BLaER1 (cell line): ENCODE results near the gene FAT4.

Experiments
- H3K27ac ChIP-seq: shearing (Covaris generic); formaldehyde crosslinking; 2 replicates; pipeline ENCODE4 v1.8.1; 2022
- H3K27me3 ChIP-seq: shearing (Covaris generic); formaldehyde crosslinking; 2 replicates; pipeline ENCODE4 v1.8.1; 2022
- H3K36me3 ChIP-seq: shearing (Covaris generic); formaldehyde crosslinking; 2 replicates; pipeline ENCODE4 v1.8.1; 2022
- H3K4me1 ChIP-seq: shearing (Covaris generic); formaldehyde crosslinking; 2 replicates; pipeline ENCODE4 v1.8.1; 2022
- H3K4me2 ChIP-seq: shearing (Covaris generic); formaldehyde crosslinking; 2 replicates; pipeline ENCODE4 v1.8.1; 2022
- H3K4me3 ChIP-seq: shearing (Covaris generic); formaldehyde crosslinking; 2 replicates; pipeline ENCODE4 v1.8.1; 2022
- H3K9ac ChIP-seq: shearing (Covaris generic); formaldehyde crosslinking; 2 replicates; pipeline ENCODE4 v1.8.1; 2022
- H3K9me3 ChIP-seq: shearing (Covaris generic); formaldehyde crosslinking; 2 replicates; pipeline ENCODE4 v1.8.1; 2022
- H4K20me1 ChIP-seq: shearing (Covaris generic); formaldehyde crosslinking; 2 replicates; pipeline ENCODE4 v1.8.1; 2022
- Cebpa-rat ChIP-seq: shearing (Covaris generic); IDR thresholded peaks from 2 replicates; pipeline ENCODE4 v1.8.1; 2022

FAT4 gene

DNA sequence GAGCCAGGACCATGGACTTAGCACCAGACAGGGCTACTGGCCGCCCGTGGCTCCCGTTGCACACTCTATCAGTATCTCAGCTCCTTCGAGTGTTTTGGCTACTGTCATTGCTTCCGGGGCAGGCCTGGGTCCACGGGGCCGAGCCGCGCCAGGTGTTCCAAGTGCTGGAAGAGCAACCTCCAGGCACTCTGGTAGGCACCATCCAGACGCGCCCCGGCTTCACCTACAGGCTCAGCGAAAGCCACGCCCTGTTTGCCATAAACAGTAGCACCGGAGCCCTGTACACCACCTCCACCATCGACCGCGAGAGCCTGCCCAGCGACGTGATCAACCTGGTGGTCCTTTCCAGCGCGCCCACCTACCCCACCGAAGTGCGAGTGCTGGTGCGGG is 1.6 kb downstream of the FAT4 start:
- Histone ChIP-seq H3K27ac (no peak overlapping the region), H3K36me3 (no peaks in the 10 kb centered on the region), H3K4me2 (peak overlapping the region; percentile 91), H3K9ac (peak overlapping the region; percentile 78; the same call in 1 of the 2 replicates), H3K4me1 (peaks cover 17% of the 10 kb centered on the region), H3K9me3 (peaks cover 19% of the 10 kb centered on the region), H4K20me1 (no peaks in the 10 kb centered on the region), H3K27me3 (peaks cover 16% of the 10 kb centered on the region), H3K4me3 (peak overlapping the region; percentile 92)
- TF ChIP-seq Cebpa-rat = no peak

DNA sequence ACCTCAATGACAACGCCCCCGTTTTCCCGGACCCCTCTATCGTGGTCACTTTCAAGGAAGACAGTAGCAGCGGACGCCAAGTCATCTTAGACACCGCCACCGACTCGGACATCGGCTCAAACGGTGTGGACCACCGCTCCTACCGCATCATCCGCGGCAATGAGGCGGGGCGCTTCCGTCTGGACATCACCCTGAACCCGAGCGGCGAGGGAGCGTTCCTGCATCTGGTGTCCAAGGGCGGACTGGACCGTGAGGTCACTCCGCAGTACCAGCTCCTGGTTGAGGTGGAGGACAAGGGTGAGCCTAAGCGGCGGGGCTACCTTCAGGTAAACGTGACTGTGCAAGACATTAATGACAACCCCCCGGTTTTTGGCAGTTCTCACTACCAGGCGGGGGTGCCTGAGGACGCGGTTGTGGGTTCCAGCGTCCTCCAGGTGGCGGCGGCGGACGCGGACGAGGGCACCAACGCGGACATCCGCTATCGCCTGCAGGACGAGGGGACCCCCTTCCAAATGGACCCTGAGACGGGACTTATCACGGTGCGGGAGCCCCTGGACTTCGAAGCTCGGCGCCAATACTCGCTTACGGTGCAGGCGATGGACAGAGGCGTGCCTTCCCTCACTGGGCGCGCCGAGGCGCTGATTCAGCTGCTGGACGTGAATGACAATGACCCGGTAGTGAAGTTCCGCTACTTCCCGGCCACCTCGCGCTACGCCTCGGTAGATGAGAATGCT is 2.2 kb downstream of the FAT4 start:
- H3K4me3 ChIP-seq = no peak overlapping the region
- no peaks in the 10 kb centered on the region for H4K20me1 ChIP-seq
- peaks cover 19% of the 10 kb centered on the region for H3K9me3 ChIP-seq
- H3K4me2 ChIP-seq = no peak overlapping the region
- no peak overlapping the region for H3K27ac ChIP-seq
- H3K27me3 ChIP-seq = peaks cover 16% of the 10 kb centered on the region
- TF ChIP-seq Cebpa-rat = no peak
- no peak overlapping the region for H3K9ac ChIP-seq
- no peaks in the 10 kb centered on the region for H3K36me3 ChIP-seq
- H3K4me1 ChIP-seq = peaks cover 17% of the 10 kb centered on the region

DNA sequence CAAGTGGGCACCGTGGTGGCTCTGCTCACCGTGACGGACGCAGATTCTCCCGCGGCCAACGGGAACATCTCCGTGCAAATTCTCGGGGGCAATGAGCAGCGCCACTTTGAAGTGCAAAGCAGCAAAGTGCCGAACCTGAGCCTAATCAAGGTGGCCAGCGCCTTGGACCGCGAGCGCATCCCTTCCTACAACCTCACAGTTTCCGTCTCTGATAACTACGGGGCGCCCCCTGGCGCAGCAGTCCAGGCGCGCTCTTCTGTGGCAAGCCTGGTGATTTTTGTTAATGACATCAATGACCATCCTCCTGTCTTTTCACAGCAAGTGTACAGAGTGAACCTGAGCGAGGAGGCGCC is 2.7 kb downstream of the FAT4 start:
- Histone ChIP-seq H3K4me2 (no peak overlapping the region), H3K36me3 (no peaks in the 10 kb centered on the region), H3K9ac (no peak overlapping the region), H3K27me3 (peaks cover 16% of the 10 kb centered on the region), H3K9me3 (peaks cover 19% of the 10 kb centered on the region), H4K20me1 (no peaks in the 10 kb centered on the region), H3K4me3 (no peak overlapping the region), H3K27ac (no peak overlapping the region), H3K4me1 (peaks cover 17% of the 10 kb centered on the region)
- no peak for TF ChIP-seq Cebpa-rat

DNA sequence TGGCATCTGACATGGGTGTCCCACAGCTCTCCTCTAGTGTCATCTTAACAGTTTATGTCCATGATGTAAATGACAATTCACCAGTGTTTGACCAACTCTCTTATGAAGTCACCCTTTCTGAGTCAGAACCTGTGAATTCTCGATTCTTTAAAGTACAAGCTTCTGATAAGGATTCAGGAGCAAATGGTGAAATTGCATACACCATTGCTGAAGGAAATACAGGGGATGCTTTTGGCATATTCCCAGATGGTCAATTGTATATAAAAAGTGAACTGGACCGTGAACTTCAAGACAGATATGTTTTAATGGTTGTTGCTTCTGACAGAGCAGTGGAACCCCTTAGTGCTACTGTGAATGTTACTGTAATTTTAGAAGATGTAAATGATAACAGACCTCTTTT is 4.6 kb downstream of the FAT4 start:
- Histone ChIP-seq H3K4me1 (peaks cover 9% of the 10 kb centered on the region), H4K20me1 (no peaks in the 10 kb centered on the region), H3K27me3 (peaks cover 16% of the 10 kb centered on the region), H3K27ac (no peak overlapping the region), H3K36me3 (no peaks in the 10 kb centered on the region), H3K4me3 (no peak overlapping the region), H3K9me3 (peaks cover 19% of the 10 kb centered on the region), H3K9ac (no peak overlapping the region), H3K4me2 (no peak overlapping the region)
- no peak for TF ChIP-seq Cebpa-rat

DNA sequence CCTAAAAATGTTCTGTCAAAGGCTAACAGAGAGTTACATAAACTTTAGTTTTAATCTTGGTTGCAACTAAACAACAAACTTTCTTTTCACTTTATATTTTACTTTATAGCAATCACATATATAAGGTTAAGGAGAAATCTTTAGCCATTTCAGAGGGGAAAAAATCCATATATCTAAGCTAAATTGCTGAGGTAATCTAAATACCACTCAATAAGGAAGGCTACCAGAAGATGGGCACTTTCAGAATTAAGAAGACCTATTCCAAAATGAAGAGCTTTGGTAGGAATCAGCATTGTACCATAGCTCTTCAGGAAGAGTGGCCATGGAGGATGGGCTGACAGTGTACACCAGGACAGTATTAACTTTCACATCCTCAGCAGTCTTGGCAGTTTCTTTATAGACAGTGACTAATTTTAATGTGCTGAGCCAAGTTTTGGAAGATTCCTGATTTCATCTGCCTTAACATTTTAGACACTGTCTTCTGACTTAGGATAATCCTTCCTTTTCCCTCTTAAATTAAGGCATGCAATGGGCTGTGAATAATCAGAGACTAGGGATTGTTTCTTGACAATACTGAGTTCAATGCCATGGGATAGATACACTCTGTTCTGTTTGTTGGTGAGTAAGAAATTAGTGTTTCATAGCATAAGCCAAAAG is 7.1 kb downstream of the FAT4 start:
- no peaks in the 10 kb centered on the region for H4K20me1 ChIP-seq
- peaks cover 12% of the 10 kb centered on the region for H3K9me3 ChIP-seq
- no peak overlapping the region for H3K4me3 ChIP-seq
- no peak for TF ChIP-seq Cebpa-rat
- H3K4me1 ChIP-seq = no peaks in the 10 kb centered on the region
- H3K4me2 ChIP-seq = no peak overlapping the region
- H3K9ac ChIP-seq = no peak overlapping the region
- H3K27ac ChIP-seq = no peak overlapping the region
- H3K27me3 ChIP-seq = peaks cover 3% of the 10 kb centered on the region
- no peaks in the 10 kb centered on the region for H3K36me3 ChIP-seq

DNA sequence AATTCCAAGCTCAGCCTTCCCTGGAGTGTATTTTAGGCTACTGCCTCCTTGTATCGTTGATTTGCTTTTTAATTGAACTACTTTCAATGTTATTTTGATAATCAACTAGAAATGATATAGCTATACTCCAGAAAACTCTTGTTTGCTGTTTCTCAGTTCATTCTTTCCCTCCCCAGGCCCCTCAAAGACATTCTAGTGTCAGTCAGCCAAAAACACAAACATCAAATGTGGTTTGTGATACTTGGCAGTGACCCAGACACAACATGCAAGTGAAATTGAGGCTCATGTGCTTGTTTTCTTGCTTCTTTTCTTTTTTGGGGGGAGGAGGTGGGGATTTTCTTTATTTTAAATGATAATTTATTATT is 7.6 kb downstream of the FAT4 start:
- Histone ChIP-seq H3K27ac (no peak overlapping the region), H4K20me1 (no peaks in the 10 kb centered on the region), H3K9me3 (peaks cover 7% of the 10 kb centered on the region), H3K4me2 (no peak overlapping the region), H3K4me1 (no peaks in the 10 kb centered on the region), H3K4me3 (no peak overlapping the region), H3K9ac (no peak overlapping the region), H3K27me3 (no peaks in the 10 kb centered on the region), H3K36me3 (no peaks in the 10 kb centered on the region)
- no peak for TF ChIP-seq Cebpa-rat

DNA sequence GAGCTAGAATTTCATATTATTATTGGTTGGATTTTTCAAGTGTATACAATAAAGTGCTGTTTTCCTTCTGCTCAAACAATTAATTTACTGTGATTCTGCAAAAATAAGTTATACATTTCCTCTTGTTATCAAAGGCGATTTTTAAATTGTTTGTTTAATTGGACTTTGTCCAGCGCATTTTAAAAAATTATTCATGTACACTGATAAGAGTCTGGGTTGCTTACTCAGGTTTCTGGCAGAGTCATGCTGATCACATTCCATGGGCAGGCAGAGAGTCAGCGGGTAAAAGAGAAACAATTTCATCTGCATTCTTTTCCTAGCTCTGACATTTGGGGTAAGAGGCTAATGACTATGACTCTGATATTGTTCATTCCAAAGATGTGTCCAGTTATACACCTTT is 8.9 kb downstream of the FAT4 start:
- no peak overlapping the region for H3K4me2 ChIP-seq
- no peak overlapping the region for H3K9ac ChIP-seq
- no peak overlapping the region for H3K4me3 ChIP-seq
- no peak overlapping the region for H3K27ac ChIP-seq
- H3K9me3 ChIP-seq = no peaks in the 10 kb centered on the region
- no peaks in the 10 kb centered on the region for H3K36me3 ChIP-seq
- H3K4me1 ChIP-seq = no peaks in the 10 kb centered on the region
- no peaks in the 10 kb centered on the region for H3K27me3 ChIP-seq
- H4K20me1 ChIP-seq = no peaks in the 10 kb centered on the region
- TF ChIP-seq Cebpa-rat = no peak

DNA sequence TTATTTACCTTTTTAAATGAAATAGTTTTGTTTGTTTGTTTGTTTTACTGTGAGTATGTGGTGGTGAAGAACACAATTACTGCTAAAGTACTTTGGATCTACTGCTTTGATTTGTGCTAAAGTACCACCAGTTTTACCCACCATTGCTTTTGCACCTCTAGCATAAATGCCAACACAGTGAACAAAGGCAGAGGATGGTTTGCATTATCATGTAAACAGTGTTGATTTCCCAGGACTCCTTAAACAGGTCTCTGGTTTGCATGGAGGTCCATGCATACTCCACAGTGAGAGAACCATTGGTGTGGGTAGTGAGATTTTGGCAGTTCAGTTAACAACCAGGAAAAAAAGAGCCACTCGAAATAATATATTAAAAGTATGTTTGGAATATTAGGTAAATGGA is 11.0 kb downstream of the FAT4 start:
- Histone ChIP-seq H3K9ac (no peak overlapping the region), H4K20me1 (no peaks in the 10 kb centered on the region), H3K4me2 (no peak overlapping the region), H3K27me3 (no peaks in the 10 kb centered on the region), H3K36me3 (no peaks in the 10 kb centered on the region), H3K4me3 (no peak overlapping the region), H3K27ac (no peak overlapping the region), H3K4me1 (no peaks in the 10 kb centered on the region), H3K9me3 (no peaks in the 10 kb centered on the region)
- TF ChIP-seq Cebpa-rat = no peak

DNA sequence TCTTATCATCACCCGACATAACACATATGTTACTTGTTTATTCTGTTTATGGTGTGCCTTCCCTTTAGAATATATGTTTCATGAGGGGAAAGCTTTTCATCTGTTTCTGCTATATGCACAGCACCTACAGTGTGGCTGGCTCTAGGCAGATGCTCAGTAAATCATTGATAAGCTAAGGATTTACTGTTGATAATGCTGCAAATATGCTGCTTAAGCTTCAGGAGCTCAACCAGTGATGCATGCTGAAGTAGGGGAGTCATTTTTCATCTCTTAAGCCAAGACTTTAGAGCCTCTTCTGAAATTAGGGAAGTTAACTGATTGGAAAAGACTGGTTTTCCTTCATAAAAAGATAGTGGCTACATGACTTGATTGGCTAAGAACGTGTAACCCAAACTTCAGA is 16.4 kb downstream of the FAT4 start:
- Histone ChIP-seq H4K20me1 (no peaks in the 10 kb centered on the region), H3K4me1 (no peaks in the 10 kb centered on the region), H3K4me3 (no peak overlapping the region), H3K9me3 (no peaks in the 10 kb centered on the region), H3K4me2 (no peak overlapping the region), H3K9ac (no peak overlapping the region), H3K27me3 (no peaks in the 10 kb centered on the region), H3K27ac (no peak overlapping the region), H3K36me3 (no peaks in the 10 kb centered on the region)
- no peak for TF ChIP-seq Cebpa-rat

DNA sequence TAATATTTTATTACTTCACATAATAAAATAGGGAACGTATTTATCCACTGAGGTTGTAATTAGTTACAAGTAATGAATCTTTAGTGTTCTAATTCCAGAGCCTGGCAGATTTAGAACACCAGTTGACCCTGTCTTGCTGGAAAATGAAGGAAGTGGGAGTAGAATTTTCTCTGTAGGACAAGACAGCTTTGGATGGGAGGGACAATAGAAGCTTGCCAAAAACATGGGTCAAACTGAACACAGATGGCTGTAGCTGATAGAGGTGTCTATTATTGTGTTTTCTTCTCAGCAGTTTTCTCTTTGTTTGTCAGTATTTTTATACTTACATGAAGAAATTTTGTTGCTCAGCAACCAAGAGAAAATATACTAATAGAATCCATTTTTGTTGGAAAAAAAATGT is 20.2 kb downstream of the FAT4 start:
- Histone ChIP-seq H3K27me3 (no peaks in the 10 kb centered on the region), H3K4me1 (no peaks in the 10 kb centered on the region), H3K9me3 (no peaks in the 10 kb centered on the region), H3K36me3 (no peaks in the 10 kb centered on the region), H3K4me2 (no peak overlapping the region), H3K27ac (no peak overlapping the region), H4K20me1 (no peaks in the 10 kb centered on the region), H3K9ac (no peak overlapping the region), H3K4me3 (no peak overlapping the region)
- no peak for TF ChIP-seq Cebpa-rat
